Stimulated activated CD4-positive, alpha-beta T cell treated with anti-CD3 and anti-CD28 coated beads, TNF-alpha, amount 100 ng/mL, for 4 hours (primary cell): Measurements from ENCODE around the gene TSEN34.

ENCODE experiments used
- DNase-seq, 3 experiments: peaks; one replicate each; pipeline ENCODE4 v3.0.0-alpha.2; 2020; ENCODE audit warnings: low read depth in 3 of 3

The TSEN34 gene

GRCh38 chr19:54191011-54191810 lies at the start of gene TSEN34:
Gene TSEN34 (plus strand): TSS chr19:54191308. CDS start chr19:54191365, 57 bp downstream.
- DNase-seq, result peak in 2 of 3 experiments; percentile 76 to 80

- DNase-seq, result no peak
Observed at GRCh38 chr19:54141356-54141755, 49.8 kb upstream of the TSEN34 start.

GRCh38 chr19:54142166-54142780 lies 48.8 kb upstream of the TSEN34 start:
- no peak for DNase-seq

GRCh38 chr19:54145541-54146158 lies 45.5 kb upstream of the TSEN34 start:
- DNase-seq, result no peak

- no peak for DNase-seq
Observed at GRCh38 chr19:54147676-54148075, 43.4 kb upstream of the TSEN34 start.

- DNase-seq, result no peak
Observed at GRCh38 chr19:54148158-54148557, 43.0 kb upstream of the TSEN34 start.

GRCh38 chr19:54149021-54149812 lies 41.9 kb upstream of the TSEN34 start:
- DNase-seq, result no peak

- DNase-seq, result no peak
Observed at GRCh38 chr19:54151362-54152035, 39.6 kb upstream of the TSEN34 start.

GRCh38 chr19:54152267-54152666 lies 38.8 kb upstream of the TSEN34 start:
- no peak for DNase-seq

- no peak for DNase-seq
Observed at GRCh38 chr19:54152878-54153524, 38.1 kb upstream of the TSEN34 start.

- no peak for DNase-seq
Observed at GRCh38 chr19:54153731-54154326, 37.3 kb upstream of the TSEN34 start.

- DNase-seq, result no peak
Observed at GRCh38 chr19:54154603-54155345, 36.3 kb upstream of the TSEN34 start.

- no peak for DNase-seq
Observed at GRCh38 chr19:54155694-54156093, 35.4 kb upstream of the TSEN34 start.

GRCh38 chr19:54156490-54156889 lies 34.6 kb upstream of the TSEN34 start:
- no peak for DNase-seq

GRCh38 chr19:54156953-54157352 lies 34.2 kb upstream of the TSEN34 start:
- no peak for DNase-seq

- DNase-seq, result no peak
Observed at GRCh38 chr19:54158812-54159351, 32.2 kb upstream of the TSEN34 start.

GRCh38 chr19:54159352-54160181 lies 31.5 kb upstream of the TSEN34 start, which contains the start of gene LENG1:
Gene LENG1 (minus strand): TSS chr19:54159721. CDS start chr19:54159695, 26 bp downstream.
- DNase-seq, result peak; percentile 85 to 99 (median 97)

- DNase-seq, result no peak
Observed at GRCh38 chr19:54160182-54160811, 30.8 kb upstream of the TSEN34 start.
